Embryonic facial prominence (tissue), 1 donor: Measurements from ENCODE around the gene MYO5B.
"Not testable (repeated sequence)": the region's sequence is repeated elsewhere in the genome, so short reads cannot be mapped to it uniquely, and the experiment has no call there.

Experiments used
- DNase-seq: peaks from one replicate; pipeline ENCODE4 v3.0.0-alpha.2; 2016; ENCODE audit errors: extremely low spot score

Gene MYO5B

GRCh38 chr18:49921318-49921985 is 273.5 kb downstream of the MYO5B start:
- no peak for DNase-seq

DNA sequence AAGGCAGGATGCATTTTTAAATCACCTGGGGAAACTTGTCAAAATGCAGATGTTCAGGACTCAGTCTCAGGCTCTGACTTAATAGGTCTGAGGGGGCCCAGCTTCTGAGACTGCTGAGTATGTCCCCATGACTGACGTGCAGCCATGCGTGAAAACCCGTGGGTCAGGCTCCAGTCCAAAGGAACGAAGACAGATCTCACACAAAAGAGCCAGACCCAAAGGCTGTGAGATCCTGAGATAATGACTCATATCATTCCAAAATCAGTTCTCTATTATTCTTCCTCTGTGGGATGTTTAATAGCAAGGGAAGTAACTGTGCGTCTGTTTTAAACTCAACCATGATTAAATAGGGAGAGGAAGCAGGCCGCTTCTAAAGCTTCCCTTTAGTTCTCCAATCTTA is 274.2 kb downstream of the MYO5B start:
- DNase-seq: no peak

GRCh38 chr18:49917742-49918141 is 277.2 kb downstream of the MYO5B start:
- DNase-seq: no peak

GRCh38 chr18:49915352-49915751 is 279.6 kb downstream of the MYO5B start:
- DNase-seq: no peak

- DNase-seq: no peak
These were observed 281.7 kb downstream of the MYO5B start for GRCh38 chr18:49913221-49913620.

- no peak for DNase-seq
These were observed 283.5 kb downstream of the MYO5B start for GRCh38 chr18:49911427-49911826.

DNA sequence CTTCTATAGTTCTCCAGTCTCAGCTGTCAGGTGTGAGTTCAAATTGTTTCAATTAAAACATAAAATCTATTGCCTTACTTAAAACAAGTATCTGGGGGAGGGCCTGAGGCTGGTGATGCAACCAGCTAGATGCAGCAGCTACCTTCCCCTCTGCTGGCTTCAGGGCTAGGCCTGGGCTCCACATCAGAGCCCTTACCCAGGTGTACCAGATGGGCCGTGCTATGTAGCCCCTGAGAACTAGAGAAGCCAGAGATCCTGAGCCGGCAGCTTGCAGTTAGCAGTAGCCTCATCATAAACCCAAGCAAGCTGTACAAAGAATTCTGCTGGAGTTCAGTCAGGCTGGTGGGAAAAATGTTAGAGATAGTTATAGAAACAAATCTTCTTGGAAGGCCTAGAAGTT is 284.0 kb downstream of the MYO5B start:
- DNase-seq: no peak

GRCh38 chr18:49910019-49910418 is 284.9 kb downstream of the MYO5B start:
- no peak for DNase-seq

GRCh38 chr18:49907346-49907929 is 287.5 kb downstream of the MYO5B start:
- DNase-seq: no peak

- no peak for DNase-seq
These were observed 289.2 kb downstream of the MYO5B start for GRCh38 chr18:49905771-49906170.

DNA sequence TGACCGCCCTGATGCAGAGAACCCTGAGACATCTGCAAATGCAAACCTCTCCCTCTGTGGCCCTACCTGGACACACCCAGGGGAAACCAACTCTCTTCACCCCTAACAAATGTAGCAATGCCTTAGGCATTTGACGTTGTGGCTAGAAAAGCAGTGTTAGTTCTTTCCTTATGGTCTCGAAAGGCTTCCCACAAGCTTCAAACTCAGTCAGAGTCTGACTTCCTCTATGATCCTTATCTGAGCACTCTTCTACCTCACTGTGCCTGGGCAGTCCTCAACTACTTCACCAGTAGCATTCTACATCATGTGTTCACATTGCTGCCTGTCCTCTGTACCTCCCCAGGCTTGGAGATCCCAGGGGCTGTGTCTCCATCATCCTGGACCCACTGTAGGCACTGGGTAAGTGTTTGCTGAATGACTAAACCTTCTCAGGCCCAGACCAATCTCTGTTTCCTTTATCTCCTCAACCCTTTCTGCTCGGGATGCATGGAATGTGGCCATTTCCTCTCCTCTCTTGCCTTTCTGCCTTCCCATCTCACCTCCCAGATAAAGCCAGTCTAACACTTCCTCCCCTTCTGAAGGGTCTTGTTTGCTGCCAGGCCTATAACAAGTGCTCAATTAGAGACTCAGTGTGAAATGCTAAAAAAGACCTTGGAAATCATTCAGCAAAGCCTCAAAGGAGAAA is 289.9 kb downstream of the MYO5B start:
- no peak for DNase-seq

GRCh38 chr18:49901862-49902340 is 293.0 kb downstream of the MYO5B start:
- no peak for DNase-seq

GRCh38 chr18:49899657-49900330 is 295.2 kb downstream of the MYO5B start:
- no peak for DNase-seq

DNA sequence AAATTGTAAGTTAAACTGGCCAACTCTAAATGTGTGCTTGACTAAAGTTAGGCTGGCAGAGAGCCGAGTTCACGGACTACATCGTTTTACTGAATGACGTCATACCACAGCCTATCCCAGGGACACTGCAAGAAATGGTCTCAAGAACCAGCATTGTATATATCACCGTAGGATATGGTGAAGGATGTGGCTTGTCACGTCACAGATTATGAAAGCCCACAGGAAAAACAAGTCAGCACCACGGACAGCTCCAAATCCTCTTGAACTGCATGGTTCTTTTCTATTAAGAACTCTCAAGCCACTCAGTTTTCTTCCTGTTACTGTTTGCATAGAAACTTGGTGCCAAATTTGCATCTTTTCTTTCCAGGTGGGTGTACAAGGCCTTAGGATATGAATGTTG is 296.5 kb downstream of the MYO5B start:
- peak; percentile 66 for DNase-seq

GRCh38 chr18:49894517-49895226 is 300.3 kb downstream of the MYO5B start:
- no peak for DNase-seq

- no peak for DNase-seq
These were observed 301.9 kb downstream of the MYO5B start for GRCh38 chr18:49893036-49893435.

DNA sequence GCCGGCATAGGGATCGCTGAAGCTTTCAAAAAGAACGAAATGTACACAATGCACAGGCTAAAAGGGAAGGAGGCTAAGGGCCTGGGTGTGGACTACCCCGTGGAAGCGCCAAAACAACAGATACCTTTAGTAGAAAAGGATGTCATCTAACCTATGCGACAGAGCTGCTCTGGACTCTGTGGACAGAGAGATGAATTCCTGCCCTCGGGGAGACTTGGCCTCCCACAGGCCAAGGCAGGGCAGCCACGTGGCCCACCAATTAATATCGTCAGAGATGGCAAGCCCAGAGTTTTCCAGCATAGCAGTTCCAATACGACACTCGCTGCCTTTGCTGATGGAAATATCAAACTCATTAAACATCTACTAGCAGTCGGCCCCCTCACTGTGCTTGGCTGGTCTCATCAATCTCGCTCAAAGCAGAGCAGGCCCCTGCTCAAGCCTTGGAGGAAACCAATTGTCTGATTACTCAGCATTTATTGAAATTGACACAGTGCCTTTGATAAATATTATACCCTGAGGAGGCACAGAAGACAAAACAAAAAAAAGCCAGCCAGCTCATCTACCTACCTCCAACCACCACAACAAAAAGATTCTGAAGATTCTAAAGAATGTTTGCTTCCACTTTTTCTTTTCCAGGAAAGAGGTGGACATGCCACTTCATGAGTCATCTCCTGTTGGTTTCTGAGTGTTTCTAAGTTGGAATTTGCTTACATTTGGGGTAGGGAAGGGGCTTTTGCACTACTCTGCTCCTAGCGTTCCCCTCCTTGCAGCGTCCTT is 302.6 kb downstream of the MYO5B start:
- no peak for DNase-seq

GRCh38 chr18:49890041-49890440 is 304.9 kb downstream of the MYO5B start:
- no peak for DNase-seq

DNA sequence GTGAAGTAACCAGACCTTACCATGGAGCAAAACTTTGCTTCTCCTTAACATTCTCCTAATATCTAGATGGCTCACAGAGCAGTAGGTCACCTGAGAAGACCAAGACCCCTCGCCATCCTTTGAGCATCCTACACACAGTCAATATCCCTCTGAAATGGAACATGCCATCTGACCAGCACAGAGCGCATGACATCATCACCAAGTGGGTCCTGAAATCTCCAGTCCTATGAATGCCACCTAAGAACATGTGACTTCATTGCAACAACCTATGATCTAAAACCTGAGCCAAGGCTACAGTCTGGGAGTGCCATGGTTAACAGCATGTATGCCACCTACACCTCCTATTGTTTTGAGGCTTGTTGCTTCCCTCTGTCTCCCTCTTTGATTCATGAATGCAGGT is 305.4 kb downstream of the MYO5B start:
- DNase-seq: not testable (repeated sequence)

DNA sequence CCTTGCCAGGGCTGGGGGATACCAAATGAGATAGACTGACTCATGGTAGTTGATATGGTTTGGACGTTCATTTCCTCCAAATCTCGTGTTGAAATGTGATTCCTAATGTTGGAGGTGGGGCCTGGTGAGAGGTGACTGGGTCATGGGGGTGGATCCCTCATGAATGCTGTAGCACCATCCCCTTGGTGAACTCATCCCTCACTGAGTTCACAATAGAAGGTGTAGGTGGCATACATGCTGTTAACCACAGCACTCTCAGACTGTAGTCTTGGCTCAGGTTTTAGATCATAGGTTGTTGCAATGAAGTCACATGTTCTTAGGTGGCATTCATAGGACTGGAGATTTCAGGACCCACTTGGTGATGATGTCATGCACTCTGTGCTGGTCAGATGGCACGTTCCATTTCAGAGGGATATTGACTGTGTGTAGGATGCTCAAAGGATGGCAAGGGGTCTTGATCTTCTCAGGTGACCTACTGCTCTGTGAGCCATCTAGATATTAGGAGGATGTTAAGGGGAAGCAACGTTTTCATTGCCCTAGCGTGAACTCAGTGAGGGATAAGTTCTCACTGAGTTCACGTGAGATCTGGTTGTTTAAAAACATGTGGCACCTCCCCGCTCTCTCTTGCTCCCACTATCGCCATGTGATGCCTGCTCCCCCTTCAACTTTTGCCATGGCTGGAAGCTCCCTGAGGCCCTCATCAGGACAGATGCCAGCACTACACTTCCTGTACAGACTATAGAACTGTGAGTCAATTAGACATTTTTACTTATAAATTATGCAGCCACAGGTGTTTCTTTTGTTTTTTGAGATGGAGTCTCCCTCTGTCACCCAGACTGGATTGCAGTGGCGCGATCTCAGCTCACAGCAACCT is 307.8 kb downstream of the MYO5B start:
- DNase-seq: no peak
